Measurements from ENCODE around the gene CTIF.

Gene CTIF

GRCh38 chr18:48616484-48617255 is 77.8 kb downstream of the CTIF start:
- Histone ChIP-seq H3K27me3 (ENCODE audit: control insufficient read depth in 1 of 2, insufficient read depth in 1 of 2, low read length in 2 of 2) (no peaks in the 10 kb centered on the region), H2AK5ac (ENCODE audit: low read length, severe bottlenecking) (no peak overlapping the region), H3K23ac (ENCODE audit: low read length in 2 of 2) (no peak overlapping the region), H4K8ac (ENCODE audit: low read length) (no peak overlapping the region), H3K4me3 (ENCODE audit: insufficient read depth in 1 of 2, low read depth in 1 of 2, low read length in 2 of 2) (no peak overlapping the region), H3K27ac (ENCODE audit: low read length, poor library complexity, severe bottlenecking) (no peak overlapping the region), H4K91ac (ENCODE audit: low read length) (no peak overlapping the region), H2BK5ac (ENCODE audit: low read depth, low read length, poor library complexity, severe bottlenecking) (no peak overlapping the region), H3K36me3 (ENCODE audit: control insufficient read depth in 1 of 2, insufficient read depth in 2 of 2, low read depth in 1 of 2, low read length in 2 of 2) (peaks cover 14 to 39% of the 10 kb centered on the region in 2 experiments), H3K14ac (ENCODE audit: low read length in 2 of 2) (no peak overlapping the region), H2BK120ac (ENCODE audit: low read depth, low read length) (no peak overlapping the region), H3K79me1 (replicated peaks; ENCODE audit: low read length, poor library complexity, severe bottlenecking) (peaks cover 46% of the 10 kb centered on the region), H3K18ac (ENCODE audit: low read depth in 1 of 2, low read length in 2 of 2) (no peak overlapping the region), H3K4me1 (ENCODE audit: control insufficient read depth, insufficient read depth, low read depth, low read length) (peaks cover 28% of the 10 kb centered on the region), H2BK12ac (ENCODE audit: low read length in 2 of 2) (no peak overlapping the region), H3K9me3 (ENCODE audit: control insufficient read depth, low read length) (no peaks in the 10 kb centered on the region), H2AFZ (ENCODE audit: low read depth, low read length) (no peak overlapping the region), H2BK15ac (ENCODE audit: low read depth, poor library complexity, severe bottlenecking) (no peak overlapping the region), H3K4me2 (ENCODE audit: low read length, poor library complexity, severe bottlenecking) (no peak overlapping the region), H3K9ac (ENCODE audit: low read length) (no peak overlapping the region), H3K4ac (ENCODE audit: low read depth in 1 of 2, low read length in 2 of 2) (no peak overlapping the region)
- no peak for DNase-seq
- 88% methylated on average over 7 of the region's 8 CpGs for WGBS

- 92% methylated on average over 6 of the region's 9 CpGs for WGBS
- Histone ChIP-seq H2AK5ac (ENCODE audit: low read length, severe bottlenecking) (no peak overlapping the region), H3K36me3 (ENCODE audit: control insufficient read depth in 1 of 2, insufficient read depth in 2 of 2, low read depth in 1 of 2, low read length in 2 of 2) (peaks cover 14 to 30% of the 10 kb centered on the region in 2 experiments), H2AFZ (ENCODE audit: low read depth, low read length) (no peak overlapping the region), H2BK120ac (ENCODE audit: low read depth, low read length) (no peak overlapping the region), H2BK5ac (ENCODE audit: low read depth, low read length, poor library complexity, severe bottlenecking) (no peak overlapping the region), H3K27ac (ENCODE audit: low read length, poor library complexity, severe bottlenecking) (no peak overlapping the region), H3K18ac (ENCODE audit: low read depth in 1 of 2, low read length in 2 of 2) (no peak overlapping the region), H3K4me2 (ENCODE audit: low read length, poor library complexity, severe bottlenecking) (no peak overlapping the region), H3K23ac (ENCODE audit: low read length in 2 of 2) (no peak overlapping the region), H3K9ac (ENCODE audit: low read length) (no peak overlapping the region), H3K79me1 (replicated peaks; ENCODE audit: low read length, poor library complexity, severe bottlenecking) (peaks cover 37% of the 10 kb centered on the region), H4K91ac (ENCODE audit: low read length) (no peak overlapping the region), H3K27me3 (ENCODE audit: control insufficient read depth in 1 of 2, insufficient read depth in 1 of 2, low read length in 2 of 2) (no peaks in the 10 kb centered on the region), H4K8ac (ENCODE audit: low read length) (no peak overlapping the region), H3K9me3 (ENCODE audit: control insufficient read depth, low read length) (no peaks in the 10 kb centered on the region), H2BK12ac (ENCODE audit: low read length in 2 of 2) (no peak overlapping the region), H3K14ac (ENCODE audit: low read length in 2 of 2) (no peak overlapping the region), H3K4ac (ENCODE audit: low read depth in 1 of 2, low read length in 2 of 2) (no peak overlapping the region), H3K4me1 (ENCODE audit: control insufficient read depth, insufficient read depth, low read depth, low read length) (peaks cover 40% of the 10 kb centered on the region), H3K4me3 (ENCODE audit: insufficient read depth in 1 of 2, low read depth in 1 of 2, low read length in 2 of 2) (no peak overlapping the region), H2BK15ac (ENCODE audit: low read depth, poor library complexity, severe bottlenecking) (no peak overlapping the region)
- no peak for DNase-seq
These were observed 79.1 kb downstream of the CTIF start for GRCh38 chr18:48617844-48618497.

GRCh38 chr18:48619016-48619415 is 80.2 kb downstream of the CTIF start:
- no peak for DNase-seq
- Histone ChIP-seq H3K9ac (ENCODE audit: low read length) (no peak overlapping the region), H2BK120ac (ENCODE audit: low read depth, low read length) (no peak overlapping the region), H2AFZ (ENCODE audit: low read depth, low read length) (no peak overlapping the region), H3K4me3 (ENCODE audit: insufficient read depth in 1 of 2, low read depth in 1 of 2, low read length in 2 of 2) (no peak overlapping the region), H3K23ac (ENCODE audit: low read length in 2 of 2) (no peak overlapping the region), H2BK5ac (ENCODE audit: low read depth, low read length, poor library complexity, severe bottlenecking) (no peak overlapping the region), H4K8ac (ENCODE audit: low read length) (peak overlapping the region; percentile 8), H3K18ac (ENCODE audit: low read depth in 1 of 2, low read length in 2 of 2) (peak overlapping the region; percentile 8 to 37), H3K9me3 (ENCODE audit: control insufficient read depth, low read length) (no peaks in the 10 kb centered on the region), H3K14ac (ENCODE audit: low read length in 2 of 2) (no peak overlapping the region), H3K27ac (ENCODE audit: low read length, poor library complexity, severe bottlenecking) (no peak overlapping the region), H3K79me1 (replicated peaks; ENCODE audit: low read length, poor library complexity, severe bottlenecking) (peaks cover 33% of the 10 kb centered on the region), H2BK12ac (ENCODE audit: low read length in 2 of 2) (peak overlapping the region in 1 of 2 experiments; percentile 37), H2AK5ac (ENCODE audit: low read length, severe bottlenecking) (no peak overlapping the region), H2BK15ac (ENCODE audit: low read depth, poor library complexity, severe bottlenecking) (no peak overlapping the region), H3K27me3 (ENCODE audit: control insufficient read depth in 1 of 2, insufficient read depth in 1 of 2, low read length in 2 of 2) (no peaks in the 10 kb centered on the region), H3K36me3 (ENCODE audit: control insufficient read depth in 1 of 2, insufficient read depth in 2 of 2, low read depth in 1 of 2, low read length in 2 of 2) (peaks cover 14 to 30% of the 10 kb centered on the region in 2 experiments), H3K4ac (ENCODE audit: low read depth in 1 of 2, low read length in 2 of 2) (no peak overlapping the region), H3K4me1 (ENCODE audit: control insufficient read depth, insufficient read depth, low read depth, low read length) (peaks cover 36% of the 10 kb centered on the region), H3K4me2 (ENCODE audit: low read length, poor library complexity, severe bottlenecking) (no peak overlapping the region), H4K91ac (ENCODE audit: low read length) (no peak overlapping the region)
- 63% methylated on average over 3 of the region's 3 CpGs for WGBS

- H3K9ac ChIP-seq (ENCODE audit: low read length), result no peak overlapping the region
- H3K14ac ChIP-seq (ENCODE audit: low read length in 2 of 2), result no peak overlapping the region
- no peak overlapping the region for H3K4me3 ChIP-seq (ENCODE audit: insufficient read depth in 1 of 2, low read depth in 1 of 2, low read length in 2 of 2)
- no peaks in the 10 kb centered on the region for H3K27me3 ChIP-seq (ENCODE audit: control insufficient read depth in 1 of 2, insufficient read depth in 1 of 2, low read length in 2 of 2)
- H2AK5ac ChIP-seq (ENCODE audit: low read length, severe bottlenecking), result no peak overlapping the region
- no peak overlapping the region for H3K4ac ChIP-seq (ENCODE audit: low read depth in 1 of 2, low read length in 2 of 2)
- peaks cover 32% of the 10 kb centered on the region for H3K79me1 ChIP-seq (replicated peaks; ENCODE audit: low read length, poor library complexity, severe bottlenecking)
- no peak overlapping the region for H3K23ac ChIP-seq (ENCODE audit: low read length in 2 of 2)
- no peak overlapping the region for H2BK15ac ChIP-seq (ENCODE audit: low read depth, poor library complexity, severe bottlenecking)
- no peak overlapping the region for H3K4me2 ChIP-seq (ENCODE audit: low read length, poor library complexity, severe bottlenecking)
- no peak overlapping the region for H2BK12ac ChIP-seq (ENCODE audit: low read length in 2 of 2)
- peaks cover 16 to 30% of the 10 kb centered on the region in 2 experiments for H3K36me3 ChIP-seq (ENCODE audit: control insufficient read depth in 1 of 2, insufficient read depth in 2 of 2, low read depth in 1 of 2, low read length in 2 of 2)
- H3K4me1 ChIP-seq (ENCODE audit: control insufficient read depth, insufficient read depth, low read depth, low read length), result peaks cover 38% of the 10 kb centered on the region
- no peak overlapping the region for H3K27ac ChIP-seq (ENCODE audit: low read length, poor library complexity, severe bottlenecking)
- no peak overlapping the region for H4K8ac ChIP-seq (ENCODE audit: low read length)
- no peak overlapping the region for H3K18ac ChIP-seq (ENCODE audit: low read depth in 1 of 2, low read length in 2 of 2)
- no peak overlapping the region for H2BK120ac ChIP-seq (ENCODE audit: low read depth, low read length)
- H2BK5ac ChIP-seq (ENCODE audit: low read depth, low read length, poor library complexity, severe bottlenecking), result no peak overlapping the region
- H3K9me3 ChIP-seq (ENCODE audit: control insufficient read depth, low read length), result no peaks in the 10 kb centered on the region
- H2AFZ ChIP-seq (ENCODE audit: low read depth, low read length), result no peak overlapping the region
- WGBS, result 98% methylated on average over 16 of the region's 16 CpGs
- no peak for DNase-seq
- no peak overlapping the region for H4K91ac ChIP-seq (ENCODE audit: low read length)
These were observed 80.7 kb downstream of the CTIF start for GRCh38 chr18:48619501-48619900.

Data from mesenchymal stem cell (in vitro differentiated cells and primary cell).